ENCODE data around the gene PCCA.

DNA sequence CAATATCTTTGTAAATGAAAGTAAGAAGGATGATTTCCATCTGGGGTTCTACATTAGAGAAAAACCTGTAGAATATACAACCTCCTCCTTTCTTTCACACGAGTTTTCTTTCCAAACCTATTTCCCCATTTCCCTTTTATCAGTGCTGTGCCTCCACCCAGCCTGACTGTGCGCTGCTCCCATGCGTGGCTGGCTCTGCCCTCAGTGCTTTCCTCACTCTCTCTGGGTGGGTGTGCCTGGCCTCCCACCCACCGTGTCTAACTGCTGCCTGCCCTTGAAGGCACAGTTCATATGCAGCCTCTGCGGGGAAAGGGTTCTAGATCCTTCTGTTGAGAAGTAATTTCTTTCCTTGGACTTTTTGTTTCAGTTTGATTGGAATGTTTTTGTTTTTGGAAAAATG, 70.7 kb downstream of the PCCA start:
- TF ChIP-seq POLR2A (IDR thresholded peaks at IDR 0.05; ENCODE audit: low read length) (no peak), GATA1 (IDR thresholded peaks at IDR 0.05; ENCODE audit: low read depth, low read length) (no peak)

Data from erythroblast (primary cell).